ENCODE data around the gene PAPOLA.

DNA sequence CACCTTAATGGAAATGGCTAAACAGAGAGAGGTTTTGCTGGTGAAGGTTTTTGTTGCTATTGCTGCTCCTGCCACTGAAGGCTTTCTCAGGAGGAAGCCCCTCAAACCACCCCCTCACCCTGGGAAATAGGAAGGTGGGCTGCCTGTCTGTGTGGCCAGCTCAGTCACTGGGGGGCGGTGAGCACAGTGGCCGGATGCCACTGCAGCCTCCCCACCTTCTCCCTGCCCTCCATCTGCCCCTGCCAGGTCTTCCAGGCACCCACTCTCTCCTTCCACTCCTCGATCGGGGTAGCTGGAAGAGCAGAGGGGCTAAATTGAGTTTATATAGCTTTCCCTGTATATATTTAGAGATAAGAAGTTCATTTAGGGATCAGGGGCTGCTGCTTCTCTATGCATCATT is 80.8 kb downstream of the PAPOLA start:
- TF ChIP-seq, protein P1, sequence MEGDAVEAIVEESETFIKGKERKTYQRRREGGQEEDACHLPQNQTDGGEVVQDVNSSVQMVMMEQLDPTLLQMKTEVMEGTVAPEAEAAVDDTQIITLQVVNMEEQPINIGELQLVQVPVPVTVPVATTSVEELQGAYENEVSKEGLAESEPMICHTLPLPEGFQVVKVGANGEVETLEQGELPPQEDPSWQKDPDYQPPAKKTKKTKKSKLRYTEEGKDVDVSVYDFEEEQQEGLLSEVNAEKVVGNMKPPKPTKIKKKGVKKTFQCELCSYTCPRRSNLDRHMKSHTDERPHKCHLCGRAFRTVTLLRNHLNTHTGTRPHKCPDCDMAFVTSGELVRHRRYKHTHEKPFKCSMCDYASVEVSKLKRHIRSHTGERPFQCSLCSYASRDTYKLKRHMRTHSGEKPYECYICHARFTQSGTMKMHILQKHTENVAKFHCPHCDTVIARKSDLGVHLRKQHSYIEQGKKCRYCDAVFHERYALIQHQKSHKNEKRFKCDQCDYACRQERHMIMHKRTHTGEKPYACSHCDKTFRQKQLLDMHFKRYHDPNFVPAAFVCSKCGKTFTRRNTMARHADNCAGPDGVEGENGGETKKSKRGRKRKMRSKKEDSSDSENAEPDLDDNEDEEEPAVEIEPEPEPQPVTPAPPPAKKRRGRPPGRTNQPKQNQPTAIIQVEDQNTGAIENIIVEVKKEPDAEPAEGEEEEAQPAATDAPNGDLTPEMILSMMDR (IDR thresholded peaks at IDR 0.05): no peak
- no peak for TF ChIP-seq SIN3A (IDR thresholded peaks at IDR 0.05; ENCODE audit: borderline replicate concordance, insufficient read depth, low read depth, low read length)
- TF ChIP-seq POLR2AphosphoS5 (IDR thresholded peaks at IDR 0.05; ENCODE audit: low read depth, low read length): no peak

Data from Panc1 (cell line).